PFSK-1 (cell line): ENCODE measurements around the gene FBLN2.

Source experiments
- FOXP2 ChIP-seq: optimal IDR thresholded peaks from 2 replicates; pipeline ENCODE3; 2011; ENCODE audit warnings: borderline replicate concordance, control low read depth, inconsistent platforms; ENCODE audit not compliant: insufficient read depth; ENCODE audit errors: extremely low read length, extremely low read depth
- TAF1 ChIP-seq: IDR thresholded peaks from 2 replicates; pipeline ENCODE4 v1.6.1; 2012; ENCODE audit warnings: low read length, control low read depth, borderline replicate concordance; ENCODE audit not compliant: insufficient read depth

GRCh38 chr3:13564751-13565560, 16.0 kb downstream of the FBLN2 start:
- TF ChIP-seq FOXP2 (no peak), TAF1 (no peak)
